Measurements from ENCODE around the gene LIM2. TPM values are rescaled to one million over a fixed set of nuclear protein-coding genes. Genes with fewer than 3 reads are reported as not detected.

LIM2 gene
- total RNA-seq, 1 experiment from 2014 or later = not detected

GRCh38 chr19:51345076-51345620, 42.6 kb downstream of the LIM2 start (continued):
- TF ChIP-seq FOXP4 (CRISPR knock-in tag; IDR thresholded peaks at IDR 0.05) (no peak), SP1 (CRISPR knock-in tag; conservative IDR thresholded peaks at IDR 0.05) (no peak), PREB (CRISPR knock-in tag; IDR thresholded peaks at IDR 0.05; ENCODE audit: borderline replicate concordance) (no peak), GABPB1 (CRISPR knock-in tag; IDR thresholded peaks at IDR 0.05) (no peak), ETV6 (CRISPR knock-in tag; IDR thresholded peaks at IDR 0.05) (no peak), ZNF281 (CRISPR knock-in tag; IDR thresholded peaks at IDR 0.05) (no peak), IRF2 (CRISPR knock-in tag; IDR thresholded peaks at IDR 0.05; ENCODE audit: borderline replicate concordance, low read depth) (no peak), CTCF (IDR thresholded peaks at IDR 0.05) (no peak)

- H3K27me3 Mint-ChIP-seq (ENCODE audit: low read depth) = peaks cover 26% of the 10 kb centered on the region
- peak overlapping the region; percentile 50 for H3K4me3 Mint-ChIP-seq
- ChIA-PET POLR2A (interaction anchor here (0.6 to 1.3 kb wide), 3 partner anchors 23 to 79 kb away, joined by 3 to 5 read pairs (median 3); partner anchors contain the start of gene ETFB), CTCF (interaction anchor here (0.7 to 4.6 kb wide), 7 partner anchors 21 to 318 kb away, joined by 3 to 37 read pairs (median 4); no protein-coding TSS in a partner anchor)
- ATAC-seq (no peak), DNase-seq (ENCODE audit: low spot score) (no peak)
- H3K36me3 Mint-ChIP-seq = peaks cover 7% of the 10 kb centered on the region
- peak overlapping the region; percentile 35 for H3K27ac Mint-ChIP-seq
- H3K4me1 Mint-ChIP-seq = peaks cover 32% of the 10 kb centered on the region
- no peaks in the 10 kb centered on the region for H3K9me3 Mint-ChIP-seq
- TF ChIP-seq TEAD4 (CRISPR knock-in tag; IDR thresholded peaks at IDR 0.05) = no peak
- no peak for TF ChIP-seq RORB (CRISPR knock-in tag; IDR thresholded peaks at IDR 0.05)
- no peak for TF ChIP-seq GRHL2 (CRISPR knock-in tag; IDR thresholded peaks at IDR 0.05; ENCODE audit: insufficient replicate concordance, severe bottlenecking)
- TF ChIP-seq ERG (CRISPR knock-in tag; IDR thresholded peaks at IDR 0.05) = no peak
- TF ChIP-seq GTF2I (CRISPR knock-in tag; conservative IDR thresholded peaks at IDR 0.05) = 0 out of 2 replicates have a peak, but pooled peaks have one; percentile 14
- TF ChIP-seq ZNF425 (CRISPR knock-in tag; conservative IDR thresholded peaks at IDR 0.05) = no peak
These were observed 44.9 kb downstream of the LIM2 start for GRCh38 chr19:51342631-51343569.

Measured in WTC11 (cell line).